Erythroblast (primary cell): ENCODE results near the gene HSPA13.

Experiments
- GATA1 ChIP-seq: IDR thresholded peaks from 2 replicates; pipeline ENCODE4 v1.6.1; 2011; ENCODE audit warnings: low read depth, mild to moderate bottlenecking, control low read depth, low read length, moderate library complexity
- POLR2A ChIP-seq: IDR thresholded peaks from 2 replicates; pipeline ENCODE4 v1.6.1; 2011; ENCODE audit warnings: mild to moderate bottlenecking, low read length

- TF ChIP-seq POLR2A: no peak
- no peak for TF ChIP-seq GATA1
These were observed 29.7 kb downstream of the HSPA13 start for GRCh38 chr21:14353231-14353630.
